SU-DHL-6 (cell line): ENCODE measurements around the gene AIG1.

Experiments used
- H2AFZ ChIP-seq: fragments of 200-600 bp; sonication (generic); 2 replicates; pipeline ENCODE4 v1.6.1; 2014; ENCODE audit warnings: low read depth, mild to moderate bottlenecking, moderate library complexity, mixed read lengths, antibody characterized with exemption, low read length; ENCODE audit not compliant: severe bottlenecking
- H3F3A ChIP-seq: fragments of 200-600 bp; shearing (Covaris generic); 2 replicates; pipeline ENCODE4 v1.6.0; 2016; ENCODE audit warnings: antibody characterized with exemption, mild to moderate bottlenecking; ENCODE audit not compliant: insufficient read depth
- H3K27ac ChIP-seq: fragments of 200-600 bp; sonication (generic); 2 replicates; pipeline ENCODE4 v1.5.1; 2016; ENCODE audit warnings: low read depth, mild to moderate bottlenecking, low read length, moderate library complexity, mixed read lengths
- H3K27me3 ChIP-seq: fragments of 200-600 bp; sonication (generic), shearing (Covaris generic); 2 replicates; pipeline ENCODE4 v1.6.0; 2014; ENCODE audit warnings: mild to moderate bottlenecking, low read length
- H3K36me3 ChIP-seq: fragments of 200-600 bp; sonication (generic); 2 replicates; pipeline ENCODE4 v1.6.1; 2014; ENCODE audit warnings: mild to moderate bottlenecking, low read length, mixed read lengths
- H3K4me2 ChIP-seq: fragments of 300-600, 200-600 bp; shearing (Covaris generic), sonication (generic); 2 replicates; pipeline ENCODE4 v1.6.0; 2014; ENCODE audit warnings: low read length, low read depth, mild to moderate bottlenecking; ENCODE audit not compliant: poor library complexity, severe bottlenecking
- H3K4me3 ChIP-seq: fragments of 200-600 bp; sonication (generic); 2 replicates; pipeline ENCODE4 v1.5.1; 2014; ENCODE audit warnings: antibody characterized with exemption, low read length, mild to moderate bottlenecking, mixed read lengths; ENCODE audit not compliant: insufficient read depth, poor library complexity, severe bottlenecking
- H3K79me2 ChIP-seq: fragments of 200-600 bp; sonication (generic); 2 replicates; pipeline ENCODE4 v1.6.1; 2014; ENCODE audit warnings: mild to moderate bottlenecking, low read length, moderate library complexity; ENCODE audit not compliant: insufficient read depth
- H3K9ac ChIP-seq: fragments of 200-600 bp; sonication (generic); 2 replicates; pipeline ENCODE4 v1.7.0; 2014; ENCODE audit warnings: mild to moderate bottlenecking, low read length
- H3K9me2 ChIP-seq: fragments of 200-600 bp; sonication (generic); replicated peaks from 2 replicates; pipeline ENCODE4 v1.6.1; 2014; ENCODE audit warnings: low read length; ENCODE audit not compliant: insufficient read depth
- H3K9me3 ChIP-seq: fragments of 200-600 bp; sonication (generic); 2 replicates; pipeline ENCODE4 v1.6.1; 2014; ENCODE audit warnings: low read length, mixed read lengths; ENCODE audit not compliant: insufficient read depth
- H4K20me1 ChIP-seq: fragments of 200-600 bp; sonication (generic); 2 replicates; pipeline ENCODE4 v1.6.1; 2014; ENCODE audit warnings: low read depth, mild to moderate bottlenecking, antibody characterized with exemption, low read length, moderate library complexity, mixed read lengths
- CTCF ChIP-seq: fragments of 200-600 bp; sonication (generic); IDR thresholded peaks from one replicate; pipeline ENCODE4 v1.5.1; 2017; ENCODE audit warnings: antibody characterized with exemption, mild to moderate bottlenecking, low read length, moderate library complexity; ENCODE audit not compliant: insufficient read depth, poor library complexity, severe bottlenecking
- EZH2phosphoT487 ChIP-seq: fragments of 200-600 bp; sonication (generic), shearing (Covaris generic); conservative IDR thresholded peaks from 2 replicates; pipeline ENCODE4 v1.6.1; 2018; ENCODE audit warnings: mild to moderate bottlenecking, antibody characterized with exemption, low read length, moderate library complexity, mixed read lengths

AIG1 gene

GRCh38 chr6:143177706-143178105 lies 117.0 kb downstream of the AIG1 start:
- Histone ChIP-seq H3K9me3 (no peaks in the 10 kb centered on the region), H3K36me3 (no peaks in the 10 kb centered on the region), H2AFZ (no peak overlapping the region), H3F3A (no peaks in the 10 kb centered on the region), H4K20me1 (no peaks in the 10 kb centered on the region), H3K27me3 (no peaks in the 10 kb centered on the region), H3K9ac (no peak overlapping the region), H3K4me2 (no peak overlapping the region), H3K4me3 (no peak overlapping the region), H3K79me2 (no peaks in the 10 kb centered on the region), H3K9me2 (no peaks in the 10 kb centered on the region), H3K27ac (no peak overlapping the region)
- no peak for TF ChIP-seq CTCF
- TF ChIP-seq EZH2phosphoT487 = no peak

- no peak overlapping the region for H3K9ac ChIP-seq
These were observed 118.4 kb downstream of the AIG1 start for GRCh38 chr6:143179096-143179495.

GRCh38 chr6:143179901-143180612 lies 119.4 kb downstream of the AIG1 start:
- no peak overlapping the region for H2AFZ ChIP-seq
- H3K9ac ChIP-seq = no peak overlapping the region
- H4K20me1 ChIP-seq = no peaks in the 10 kb centered on the region
- H3K9me3 ChIP-seq = no peaks in the 10 kb centered on the region
- no peaks in the 10 kb centered on the region for H3K27me3 ChIP-seq
- no peaks in the 10 kb centered on the region for H3F3A ChIP-seq
- H3K36me3 ChIP-seq = no peaks in the 10 kb centered on the region
- TF ChIP-seq EZH2phosphoT487 (no peak), CTCF (no peak)
- no peak overlapping the region for H3K4me2 ChIP-seq
- no peak overlapping the region for H3K27ac ChIP-seq
- H3K9me2 ChIP-seq = no peaks in the 10 kb centered on the region
- H3K79me2 ChIP-seq = no peaks in the 10 kb centered on the region
- H3K4me3 ChIP-seq = no peak overlapping the region

More at GRCh38 chr6:143179096-143179495, 118.4 kb downstream of the AIG1 start:
- no peaks in the 10 kb centered on the region for H3K79me2 ChIP-seq
- no peaks in the 10 kb centered on the region for H3K27me3 ChIP-seq
- H3K9me2 ChIP-seq = no peaks in the 10 kb centered on the region
- no peaks in the 10 kb centered on the region for H4K20me1 ChIP-seq
- H3K4me3 ChIP-seq = no peak overlapping the region
- no peak overlapping the region for H3K27ac ChIP-seq
- no peaks in the 10 kb centered on the region for H3K9me3 ChIP-seq
- H3F3A ChIP-seq = no peaks in the 10 kb centered on the region
- no peak overlapping the region for H2AFZ ChIP-seq
- no peak for TF ChIP-seq EZH2phosphoT487
- TF ChIP-seq CTCF = no peak
- no peak overlapping the region for H3K4me2 ChIP-seq
- H3K36me3 ChIP-seq = no peaks in the 10 kb centered on the region
